Stimulated activated naive CD8-positive, alpha-beta T cell treated with anti-CD3 and anti-CD28 coated beads, Interleukin-15, Interleukin-2, amounts not matched to agents 100 U/mL and 50 U/mL, for 24 hours (primary cell): ENCODE results near the gene TMEM150B.
"Not testable (repeated sequence)": the region's sequence is repeated elsewhere in the genome, so short reads cannot be mapped to it uniquely, and the experiment has no call there.

Experiments used
- ATAC-seq: fragments of 150-1000 bp; cut with Tn5 transposase; one replicate; pipeline ENCODE4 v1.10.0; 2021
- DNase-seq: peaks from one replicate; pipeline ENCODE4 v3.0.0; 2021

TMEM150B gene

GRCh38 chr19:55339105-55339888 is 14.2 kb upstream of the TMEM150B start, which contains the start of gene KMT5C:
TSS of gene KMT5C (plus strand) at chr19:55339876. CDS start at chr19:55341937, 2,061 bp downstream.
- ATAC-seq (peak; percentile 87), DNase-seq (peak; percentile 100)

- DNase-seq = no peak
- ATAC-seq = no peak
Measured at GRCh38 chr19:55336101-55336500, 11.0 kb upstream of the TMEM150B start.

DNA sequence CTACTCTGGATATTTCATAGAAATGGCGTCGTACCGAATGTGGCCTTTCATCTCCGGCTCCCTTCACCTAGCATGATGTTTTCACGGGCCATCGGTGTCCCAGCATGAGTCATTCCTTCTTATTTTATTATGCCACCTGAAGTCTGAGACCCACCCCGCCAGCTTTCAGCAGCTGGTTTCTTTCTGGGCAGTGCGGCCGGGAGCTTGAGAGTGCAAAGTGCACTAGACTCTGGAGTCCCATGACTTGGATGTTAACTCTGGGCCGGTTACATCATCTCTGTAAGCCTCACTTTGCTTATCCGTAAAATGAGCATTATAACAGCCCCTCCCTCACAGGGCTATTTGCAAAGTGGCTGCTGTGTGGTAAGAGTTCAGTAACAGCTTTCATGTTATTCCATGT is 8.7 kb upstream of the TMEM150B start:
- ATAC-seq (no peak), DNase-seq (no peak)

- ATAC-seq, DNase-seq: not testable (repeated sequence)
Measured at GRCh38 chr19:55329791-55330190, 4.7 kb upstream of the TMEM150B start.

DNA sequence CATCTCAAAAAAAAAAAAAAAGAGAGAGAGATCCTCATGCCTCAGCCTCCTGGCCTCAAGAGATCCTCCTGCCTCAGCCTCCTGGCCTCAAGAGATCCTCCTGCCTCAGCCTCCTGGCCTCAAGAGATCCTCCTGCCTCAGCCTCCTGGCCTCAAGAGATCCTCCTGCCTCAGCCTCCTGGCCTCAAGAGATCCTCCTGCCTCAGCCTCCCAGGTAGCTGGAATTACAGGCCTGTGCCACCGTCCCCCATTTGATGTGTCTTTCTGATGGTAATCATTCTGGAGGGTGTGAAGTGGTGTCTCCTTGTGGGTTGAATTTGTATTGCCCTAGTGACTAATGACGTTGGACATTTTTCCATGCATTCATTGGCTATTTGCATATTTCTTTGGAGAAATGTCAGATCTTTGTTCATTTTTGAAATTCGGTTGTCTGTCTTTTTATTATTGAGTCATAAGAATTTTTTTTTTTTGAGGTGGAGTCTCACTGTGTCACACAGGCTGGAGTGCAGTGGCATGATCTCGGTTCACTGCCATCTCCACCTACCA is 3.7 kb upstream of the TMEM150B start:
- not testable (repeated sequence) for ATAC-seq, DNase-seq

DNA sequence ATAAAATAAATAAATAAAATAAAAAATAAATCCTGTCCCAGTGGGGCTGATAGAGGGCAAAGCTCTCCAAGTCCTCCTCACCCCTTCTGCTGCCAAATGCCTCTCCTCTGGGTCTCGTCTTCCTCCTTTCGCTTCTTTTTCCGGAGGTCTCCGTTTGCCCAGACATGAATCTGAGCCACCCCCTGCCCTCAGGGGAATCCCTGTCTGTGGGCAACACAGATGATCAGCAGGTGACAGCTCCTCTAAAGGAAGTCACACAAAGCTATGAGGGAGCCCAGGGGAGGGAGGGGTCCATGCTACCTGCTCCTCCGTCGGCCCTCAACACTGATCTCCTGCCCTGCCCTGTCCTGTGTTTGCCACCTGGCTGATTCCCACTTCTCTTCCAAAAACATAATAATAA is 479 bp downstream of the TMEM150B start:
- DNase-seq (no peak), ATAC-seq (no peak)

DNA sequence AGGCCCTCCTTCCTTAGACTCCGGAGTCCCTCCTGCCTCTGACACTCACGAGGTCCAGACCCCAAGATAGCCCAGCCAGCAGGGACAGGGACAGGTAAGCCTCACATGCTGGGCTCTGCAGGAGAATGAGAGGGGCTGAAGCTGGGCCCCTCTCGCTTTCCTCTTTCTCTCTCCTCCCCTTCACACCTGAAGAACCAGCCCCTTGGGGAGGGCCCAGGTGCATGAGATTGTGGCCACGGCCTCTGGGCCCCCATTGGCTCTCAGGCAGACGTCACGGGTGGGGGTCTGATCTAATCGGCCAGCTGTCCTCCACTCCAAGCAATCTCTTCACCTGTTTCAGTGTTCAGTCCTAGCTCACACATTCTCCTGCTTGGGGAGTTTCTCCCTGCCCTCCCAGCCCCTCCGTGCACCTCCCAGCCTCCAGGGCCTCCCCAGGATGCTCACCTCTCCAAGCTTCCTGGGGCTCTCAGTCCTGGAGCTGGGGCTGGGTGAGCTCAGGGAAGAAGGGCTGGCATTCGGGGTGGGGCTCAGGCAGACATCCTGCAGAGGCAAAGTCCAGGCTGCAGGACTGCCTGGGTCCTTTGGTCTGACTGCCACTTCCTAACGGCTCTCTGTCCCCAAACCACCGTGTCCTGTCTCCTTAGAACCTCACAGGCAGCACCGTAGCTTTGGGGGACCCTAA is 2.8 kb downstream of the TMEM150B start:
- ATAC-seq (no peak), DNase-seq (no peak)

- ATAC-seq = no peak
Measured at GRCh38 chr19:55321466-55322137, 3.5 kb downstream of the TMEM150B start.

DNA sequence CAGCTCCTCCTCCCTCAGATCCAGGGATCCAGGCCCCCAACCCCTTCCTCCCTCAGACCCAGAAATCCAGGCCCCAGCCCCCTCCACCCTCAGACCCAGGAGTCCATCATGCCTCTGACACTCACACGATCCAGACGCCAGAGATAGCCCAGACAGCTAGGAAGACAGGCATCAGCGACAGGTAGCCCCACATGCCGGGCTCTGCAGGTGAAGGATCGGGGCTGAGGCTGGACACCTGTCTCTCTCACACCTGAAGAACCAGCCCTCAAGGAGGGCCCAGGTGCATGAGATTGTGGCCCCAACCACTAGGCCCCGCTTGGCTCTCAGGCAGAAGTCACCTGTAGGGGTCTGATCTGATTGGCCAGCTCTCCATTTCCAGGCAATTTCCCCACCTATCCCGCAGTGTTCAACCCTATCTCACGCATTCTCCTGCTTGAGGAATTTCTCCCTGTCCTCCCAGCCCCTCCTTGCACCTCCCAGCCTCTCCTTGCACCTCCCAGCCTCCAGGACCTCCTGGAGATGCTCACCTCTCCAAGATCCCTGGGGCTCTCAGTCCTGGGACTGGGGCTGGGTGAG is 4.2 kb downstream of the TMEM150B start:
- DNase-seq (no peak), ATAC-seq (no peak)

More at GRCh38 chr19:55321466-55322137, 3.5 kb downstream of the TMEM150B start:
- no peak for DNase-seq

DNA sequence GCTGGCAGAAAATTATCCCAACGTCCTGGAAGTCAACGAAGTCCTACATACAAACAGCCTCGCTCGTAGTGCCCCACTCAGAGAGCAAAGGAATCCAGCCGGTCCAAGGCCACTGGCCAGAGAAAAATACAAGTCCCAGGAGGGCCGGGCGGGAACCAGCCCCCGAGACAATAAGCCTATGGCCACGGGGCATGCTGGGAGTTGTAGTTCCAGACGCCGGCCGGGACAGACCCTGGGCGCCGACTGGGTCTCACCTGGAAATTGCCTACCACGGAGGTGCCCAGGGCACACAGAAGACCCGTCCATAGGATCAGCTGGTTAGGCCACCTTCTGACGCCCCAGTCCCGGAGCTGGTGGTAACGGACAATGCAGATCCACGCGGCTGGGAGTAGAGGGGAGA is 5.4 kb downstream of the TMEM150B start:
- ATAC-seq = no peak
- DNase-seq = no peak

- no peak for DNase-seq
- ATAC-seq = no peak
Measured at GRCh38 chr19:55316646-55317045, 8.5 kb downstream of the TMEM150B start.

GRCh38 chr19:55315956-55316525 is 9.1 kb downstream of the TMEM150B start:
- DNase-seq (no peak), ATAC-seq (no peak)

DNA sequence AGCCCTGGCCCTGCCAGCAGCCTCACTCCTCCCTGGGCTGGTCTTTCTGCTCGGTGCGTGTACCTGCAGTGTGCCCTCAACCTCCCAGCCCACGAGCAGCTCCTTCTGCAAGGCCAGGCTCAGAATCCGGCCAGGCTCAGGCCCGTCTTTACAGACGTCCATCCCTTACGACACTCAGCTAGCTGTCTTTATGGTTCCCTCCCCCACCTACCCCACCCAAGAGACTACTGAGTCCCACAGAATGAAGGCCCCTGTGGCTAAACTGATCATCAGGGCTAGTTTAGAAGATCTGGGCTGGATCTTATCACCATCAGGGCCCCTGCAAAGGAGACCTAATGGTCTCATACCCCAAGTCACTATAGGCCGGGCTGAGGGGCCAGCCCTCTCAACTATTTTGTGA is 10.7 kb downstream of the TMEM150B start:
- ATAC-seq (no peak), DNase-seq (no peak)

DNA sequence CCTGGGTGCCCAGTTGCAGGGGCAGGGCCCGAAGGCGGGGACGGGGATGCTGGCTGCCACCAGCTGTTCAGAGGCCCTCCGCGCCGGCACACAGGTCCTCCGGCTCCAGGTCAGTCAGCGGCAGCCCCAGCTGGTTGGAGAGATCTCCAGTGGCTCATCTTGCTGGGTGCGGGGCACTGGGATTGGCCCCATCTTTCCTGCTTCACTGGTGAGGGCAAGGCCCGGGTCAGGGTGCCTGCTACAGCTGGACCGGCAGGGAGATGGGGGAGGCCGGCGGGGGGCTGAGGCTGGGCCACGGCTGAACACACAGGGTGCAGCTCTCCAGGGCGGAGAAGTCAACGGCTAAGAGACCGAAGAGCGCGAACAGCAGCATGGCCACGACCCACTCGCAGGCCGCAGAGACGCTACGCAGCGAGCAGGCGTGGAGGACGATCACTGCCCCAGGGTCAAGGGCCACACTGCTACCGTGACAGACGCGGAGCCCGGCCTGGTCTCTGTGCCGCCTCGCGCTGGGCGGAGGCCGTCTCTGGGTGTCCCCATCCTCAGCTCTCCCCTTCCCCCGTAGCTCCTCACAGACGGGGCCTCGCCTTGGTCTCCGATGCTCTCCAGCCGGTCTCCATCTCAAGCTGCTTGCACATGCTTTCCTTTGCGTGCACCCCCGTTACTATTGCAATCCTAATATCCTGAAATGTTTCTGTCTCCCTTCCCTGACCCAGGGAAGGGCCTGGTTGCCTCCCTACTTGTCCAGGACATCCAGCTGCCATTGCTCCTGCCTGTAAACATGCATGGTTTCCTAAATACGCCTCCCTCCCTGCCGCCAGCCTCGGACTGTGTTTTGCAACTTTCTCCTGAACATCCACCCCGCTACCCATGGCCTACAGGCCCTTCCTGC is 12.3 kb downstream of the TMEM150B start:
- no peak for ATAC-seq
- DNase-seq = no peak

GRCh38 chr19:55311797-55312196 is 13.3 kb downstream of the TMEM150B start:
- ATAC-seq = no peak
- DNase-seq = no peak

DNA sequence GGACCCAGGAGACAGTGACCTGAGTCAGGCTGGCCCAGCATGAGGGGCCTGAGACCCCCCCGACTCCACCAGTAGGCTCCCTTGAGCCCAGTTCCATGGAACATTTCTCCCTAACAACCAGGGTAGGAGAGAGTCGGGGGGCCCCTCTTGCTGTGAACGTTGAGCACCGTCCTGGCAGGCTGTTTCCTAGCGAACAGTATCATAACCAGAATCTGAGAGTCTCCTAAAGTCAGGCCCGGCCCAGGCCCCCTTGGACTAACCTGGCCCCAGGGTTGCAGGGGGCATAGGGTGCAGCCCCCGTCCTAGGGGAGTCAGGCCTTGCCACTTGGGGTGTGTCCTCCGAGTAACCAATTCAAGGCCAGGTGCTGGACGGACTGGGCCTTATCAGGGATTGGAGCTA is 13.7 kb downstream of the TMEM150B start:
- ATAC-seq (no peak), DNase-seq (no peak)

DNA sequence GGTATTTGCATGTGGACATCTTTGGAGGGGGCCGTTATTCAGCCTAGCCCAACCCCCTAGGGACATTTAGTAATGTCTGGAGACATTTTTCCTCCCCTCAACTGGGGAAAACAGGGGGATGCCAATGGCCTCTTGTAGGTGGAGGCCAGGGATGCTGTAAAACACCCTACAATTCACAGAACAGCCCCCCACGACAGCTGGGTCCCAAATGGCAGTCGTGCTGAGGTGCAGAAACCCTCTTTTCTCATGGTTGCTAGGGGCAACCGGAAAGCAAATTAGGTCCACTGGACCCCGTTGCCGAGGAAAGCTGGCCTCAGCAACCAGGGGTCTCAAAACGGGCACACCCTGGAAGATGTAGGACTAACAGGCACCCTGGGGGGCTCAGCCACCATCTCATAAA is 14.6 kb downstream of the TMEM150B start:
- no peak for ATAC-seq
- DNase-seq = no peak

GRCh38 chr19:55309448-55309847 is 15.7 kb downstream of the TMEM150B start:
- no peak for ATAC-seq

GRCh38 chr19:55308281-55308680 is 16.9 kb downstream of the TMEM150B start:
- no peak for DNase-seq
- ATAC-seq = no peak

More at GRCh38 chr19:55309448-55309847, 15.7 kb downstream of the TMEM150B start:
- DNase-seq = no peak

DNA sequence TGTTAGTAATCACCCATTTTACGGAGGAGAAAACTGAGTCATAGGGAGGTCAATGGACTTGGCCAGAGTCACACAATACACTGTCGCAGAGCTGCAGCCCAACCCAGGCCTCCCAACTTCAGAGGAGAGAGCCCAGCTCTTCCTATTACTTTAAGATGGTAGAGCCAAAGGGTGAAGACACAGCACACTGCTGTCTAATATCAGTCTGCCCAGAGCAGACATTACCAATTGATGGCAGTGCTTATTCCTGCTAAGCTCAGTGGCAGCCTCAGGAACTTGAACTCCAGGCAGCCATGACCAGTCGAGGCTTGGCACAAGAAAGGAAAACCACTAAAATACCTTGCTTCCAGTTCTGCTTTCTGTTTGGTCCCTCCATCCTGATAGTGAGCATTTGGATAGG is 18.4 kb downstream of the TMEM150B start:
- ATAC-seq (no peak), DNase-seq (no peak)
